GM23248 (cell line): ENCODE data around the gene SCN1B.

Source experiments
- EZH2 ChIP-seq: fragments of 200-600 bp; sonication (generic); IDR thresholded peaks from 2 replicates; pipeline ENCODE4 v1.6.1; 2018; ENCODE audit warnings: antibody characterized with exemption, mild to moderate bottlenecking; ENCODE audit not compliant: insufficient read depth, poor library complexity, severe bottlenecking
- EZH2phosphoT487 ChIP-seq: fragments of 200-600 bp; sonication (generic); IDR thresholded peaks from 2 replicates; pipeline ENCODE4 v1.6.1; 2018; ENCODE audit warnings: antibody characterized with exemption, moderate library complexity, mild to moderate bottlenecking, low read depth; ENCODE audit not compliant: insufficient read depth

GRCh38 chr19:35076657-35077056 lies 46.4 kb downstream of the SCN1B start:
- TF ChIP-seq EZH2 (no peak), EZH2phosphoT487 (no peak)
